GM19395 (cell line): ENCODE results near the gene DGKH.
"Not testable (repeated sequence)": the region's sequence is repeated elsewhere in the genome, so short reads cannot be mapped to it uniquely, and the experiment has no call there.

Source experiments
- ATAC-seq: cut with Tn5 transposase; IDR thresholded peaks from one replicate; pipeline ENCODE4 v1.9.1; 2021; ENCODE audit warnings: mild to moderate bottlenecking, moderate library complexity; ENCODE audit not compliant: unreplicated experiment

The DGKH gene

GRCh38 chr13:42041011-42041683 lies 7.3 kb upstream of the DGKH start:
- peak; percentile 41 for ATAC-seq

DNA sequence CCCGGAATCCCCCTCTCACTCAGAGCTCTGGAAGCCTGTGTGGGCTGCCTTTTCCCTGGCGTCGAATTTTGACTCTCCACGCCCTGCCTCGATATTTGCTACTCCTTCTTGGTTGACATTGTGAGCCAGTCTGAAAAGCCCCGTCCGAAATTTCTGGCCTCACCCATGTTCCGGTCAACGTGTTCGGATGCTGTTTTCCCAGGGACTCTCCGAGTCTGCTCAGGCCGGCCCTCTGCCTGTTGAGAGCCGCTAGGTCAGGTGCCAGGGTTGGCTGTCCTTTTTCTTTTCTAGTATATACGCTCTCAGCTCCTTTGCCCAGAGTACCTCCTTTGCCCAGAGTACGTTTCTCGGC lies 6.8 kb upstream of the DGKH start:
- peak; percentile 19 for ATAC-seq

DNA sequence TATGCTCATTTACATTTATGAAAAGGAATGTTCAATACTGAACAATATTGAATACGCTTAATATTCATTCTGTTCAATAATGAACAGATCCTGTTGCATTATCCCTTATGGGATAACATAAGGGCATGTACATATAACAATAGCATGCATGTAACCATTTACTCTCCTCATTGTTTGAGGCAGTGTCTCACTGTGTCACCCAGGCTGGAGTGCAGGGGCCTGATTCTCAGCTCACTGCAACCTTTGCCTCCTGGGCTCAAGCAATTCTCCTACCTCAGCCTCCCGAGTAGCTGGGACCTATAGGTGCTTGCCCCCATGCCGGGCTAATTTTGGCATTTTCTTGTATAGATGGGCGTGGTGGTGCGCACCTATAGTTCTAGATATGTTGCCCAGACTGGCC lies 4.8 kb upstream of the DGKH start:
- ATAC-seq: no peak

- ATAC-seq: no peak
Measured at GRCh38 chr13:42046448-42046847, 2.0 kb upstream of the DGKH start.

- ATAC-seq: peak; percentile 34
Measured at GRCh38 chr13:42047561-42048341, 697 bp upstream of the DGKH start.

GRCh38 chr13:42048684-42049453 lies 421 bp downstream of the DGKH start:
- ATAC-seq: peak; percentile 52

GRCh38 chr13:42049454-42049813 lies 986 bp downstream of the DGKH start:
- peak; percentile 30 for ATAC-seq

DNA sequence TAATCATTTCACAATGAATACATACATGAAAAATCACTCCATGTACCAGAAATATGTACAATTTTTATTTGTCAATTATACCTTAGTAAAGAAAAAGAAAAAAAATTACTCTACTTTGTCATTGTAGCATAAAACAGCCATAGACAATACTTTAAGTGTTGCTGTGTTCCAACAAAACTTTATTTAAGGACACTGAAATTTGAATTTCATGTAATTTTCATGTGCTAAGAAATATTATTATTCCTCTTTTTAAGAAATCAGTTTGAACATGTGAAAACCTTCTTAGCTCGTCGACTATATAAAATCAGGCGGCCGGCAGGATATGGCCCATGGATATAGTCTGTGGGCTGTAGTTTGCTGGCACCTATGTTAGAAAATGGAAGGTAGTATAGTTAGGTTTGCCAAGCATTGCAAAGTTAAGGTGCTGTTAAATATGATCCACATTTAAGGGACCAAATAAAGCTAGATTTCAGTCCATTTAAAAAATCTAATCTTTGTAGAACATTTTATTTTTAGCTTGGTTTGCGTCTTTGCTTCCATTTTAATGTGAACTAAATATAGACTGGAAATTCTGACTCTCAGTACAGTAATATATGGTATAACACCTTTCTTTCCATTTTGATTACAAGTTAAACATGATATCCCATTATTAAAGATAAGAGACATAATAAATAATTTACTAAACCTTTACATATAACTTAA lies 6.5 kb downstream of the DGKH start:
- no peak for ATAC-seq

DNA sequence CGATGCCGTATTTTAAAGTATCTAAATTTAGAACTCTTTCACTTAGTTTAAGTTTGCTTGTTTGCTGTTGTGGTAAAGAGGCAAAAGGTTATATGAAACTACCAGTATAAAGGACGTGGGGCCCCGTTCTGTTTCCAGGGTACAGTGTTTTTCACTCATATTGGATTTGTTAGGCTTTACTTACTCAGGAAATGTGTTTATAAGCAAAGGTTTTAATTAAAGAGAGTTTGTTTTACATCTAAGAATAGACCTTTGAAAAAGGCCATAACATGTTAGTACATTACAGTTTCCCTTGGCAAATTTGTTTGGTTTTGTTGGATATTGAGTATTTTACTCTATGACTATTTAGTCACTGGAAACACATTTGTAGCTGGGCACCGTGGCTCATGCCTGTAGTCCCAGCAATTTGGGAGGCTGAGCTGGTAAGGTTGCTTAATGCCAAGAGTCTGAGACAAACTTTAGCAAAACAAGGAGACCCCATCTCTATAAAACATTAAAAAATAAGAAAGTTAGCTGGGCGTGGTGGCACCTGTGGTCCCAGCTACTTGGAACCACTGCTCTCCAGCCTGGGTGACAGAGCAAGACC lies 7.1 kb downstream of the DGKH start:
- ATAC-seq: no peak

DNA sequence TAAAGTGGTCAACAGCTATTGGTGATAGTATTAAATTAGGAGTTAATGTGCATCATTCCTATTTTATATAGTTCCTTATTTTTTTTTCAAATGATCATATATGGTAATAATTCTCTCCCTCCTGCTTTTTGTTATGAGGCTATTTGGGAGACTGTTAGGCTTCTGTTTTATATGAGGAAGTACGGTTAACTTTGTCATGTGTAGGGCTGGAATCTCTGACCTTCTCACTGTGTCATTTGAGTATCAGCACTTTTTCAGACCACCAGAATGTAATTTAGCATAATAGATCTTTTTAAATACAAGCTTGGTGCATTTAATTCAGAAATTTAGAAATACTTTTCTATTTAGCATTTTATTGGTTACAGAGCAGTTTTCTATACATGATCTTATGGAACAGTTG lies 7.7 kb downstream of the DGKH start:
- ATAC-seq: no peak

- ATAC-seq: no peak
Measured at GRCh38 chr13:42056583-42056982, 8.1 kb downstream of the DGKH start.

DNA sequence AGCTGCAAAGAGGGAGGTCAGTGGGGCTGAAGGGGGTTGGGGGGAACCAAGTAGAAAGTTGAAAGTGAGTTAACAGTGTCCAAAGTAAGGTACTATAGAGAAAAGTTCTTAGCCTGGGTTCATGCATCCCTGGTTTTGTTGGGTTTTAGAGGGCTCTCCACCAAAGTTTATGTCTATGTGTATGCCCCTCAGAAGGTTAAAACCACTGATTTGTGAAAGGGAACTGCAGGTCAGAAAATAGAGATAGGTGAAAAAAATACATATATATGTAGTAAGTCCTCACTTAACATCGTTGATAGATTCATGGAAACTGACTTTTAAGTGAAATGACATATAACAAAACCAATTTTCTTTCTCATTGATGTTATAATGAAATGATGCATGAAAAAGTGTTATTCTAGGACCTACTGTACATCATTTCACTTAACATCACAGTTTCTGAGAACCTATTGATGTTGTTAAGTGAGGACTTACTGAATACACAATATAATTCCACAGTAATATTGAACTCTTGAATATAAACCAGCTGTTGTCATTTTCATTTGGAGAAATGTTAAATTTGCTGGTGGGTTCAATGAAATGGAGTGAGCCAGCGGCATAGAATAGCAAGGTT lies 9.6 kb downstream of the DGKH start:
- ATAC-seq: no peak

DNA sequence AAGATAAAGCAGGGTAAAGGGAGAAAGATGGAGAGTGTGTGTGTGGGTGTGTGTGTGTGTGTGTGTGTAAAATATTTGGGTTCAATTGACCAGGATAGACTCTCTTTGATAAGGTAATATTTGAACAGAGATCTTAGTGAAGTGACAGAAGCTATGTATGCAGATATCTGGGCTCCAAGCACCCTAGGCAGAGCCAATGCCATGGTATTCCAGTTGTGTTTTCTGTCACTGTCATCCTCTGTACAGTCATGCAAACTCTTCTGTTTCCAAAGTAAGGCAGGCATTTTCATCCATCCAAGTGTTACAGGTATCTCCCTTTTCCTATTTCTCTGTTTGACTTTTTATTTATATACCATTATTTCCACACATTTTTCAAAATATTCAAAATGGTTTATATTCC lies 13.5 kb downstream of the DGKH start:
- ATAC-seq: no peak

GRCh38 chr13:42063105-42063504 lies 14.7 kb downstream of the DGKH start:
- ATAC-seq: no peak

GRCh38 chr13:42064259-42064658 lies 15.8 kb downstream of the DGKH start:
- ATAC-seq: no peak

DNA sequence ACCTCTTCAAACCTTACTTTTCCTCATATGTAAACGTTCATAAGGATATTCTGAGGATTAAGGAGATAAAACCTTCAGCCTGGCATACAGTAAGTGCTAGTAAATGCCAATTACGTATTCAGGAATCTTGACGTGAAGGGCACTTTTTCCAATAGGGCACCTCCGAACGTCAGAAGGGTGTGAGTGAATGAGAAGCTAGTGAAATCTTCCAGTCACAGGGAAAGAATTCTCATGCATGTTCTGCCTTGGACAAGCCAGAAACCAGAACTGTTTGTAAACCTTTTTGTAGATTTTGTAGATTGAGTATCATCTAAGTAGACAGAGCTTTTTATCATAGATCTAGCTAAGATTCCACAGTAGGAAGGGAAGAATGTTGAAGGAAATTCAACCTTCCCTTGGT lies 16.5 kb downstream of the DGKH start:
- ATAC-seq: no peak

DNA sequence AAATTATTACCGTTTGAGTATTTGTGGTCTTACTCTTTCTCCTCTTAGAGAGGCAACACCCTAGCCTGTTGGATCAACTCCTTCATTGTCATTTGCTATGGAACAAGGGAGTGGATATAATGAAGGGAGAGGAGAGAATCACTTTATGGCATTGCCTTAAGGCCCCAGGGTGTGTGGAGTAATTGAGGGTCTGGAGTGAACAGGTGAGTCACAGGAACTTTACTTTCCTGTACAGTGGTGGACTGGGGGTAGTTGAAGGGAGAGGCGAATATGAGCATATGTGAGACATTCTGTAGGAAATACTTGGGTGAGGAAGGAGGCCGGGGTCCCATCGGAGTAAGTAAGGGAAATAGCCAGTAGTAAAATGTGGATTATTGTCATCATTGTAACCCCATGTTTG lies 17.0 kb downstream of the DGKH start:
- no peak for ATAC-seq

DNA sequence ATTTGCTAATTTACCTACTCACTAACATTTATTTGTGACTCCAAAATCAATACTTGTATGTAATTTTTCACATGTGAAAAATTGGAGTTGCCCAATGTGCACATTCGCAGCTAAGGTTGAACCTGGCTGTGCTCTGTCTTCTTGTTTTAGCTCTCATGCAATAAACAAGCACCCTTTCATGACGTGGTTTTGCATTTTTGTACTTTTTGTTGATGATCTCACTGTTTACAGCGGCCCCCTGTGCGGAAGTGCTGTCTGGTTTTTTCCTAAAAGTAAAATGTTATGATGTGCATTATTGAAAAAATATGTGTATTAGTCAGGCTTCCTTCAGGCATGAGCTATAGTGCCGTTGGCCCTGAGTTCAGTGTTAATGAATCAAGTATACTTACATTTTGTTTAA lies 18.1 kb downstream of the DGKH start:
- ATAC-seq: no peak

- no peak for ATAC-seq
Measured at GRCh38 chr13:42068886-42069285, 20.4 kb downstream of the DGKH start.

DNA sequence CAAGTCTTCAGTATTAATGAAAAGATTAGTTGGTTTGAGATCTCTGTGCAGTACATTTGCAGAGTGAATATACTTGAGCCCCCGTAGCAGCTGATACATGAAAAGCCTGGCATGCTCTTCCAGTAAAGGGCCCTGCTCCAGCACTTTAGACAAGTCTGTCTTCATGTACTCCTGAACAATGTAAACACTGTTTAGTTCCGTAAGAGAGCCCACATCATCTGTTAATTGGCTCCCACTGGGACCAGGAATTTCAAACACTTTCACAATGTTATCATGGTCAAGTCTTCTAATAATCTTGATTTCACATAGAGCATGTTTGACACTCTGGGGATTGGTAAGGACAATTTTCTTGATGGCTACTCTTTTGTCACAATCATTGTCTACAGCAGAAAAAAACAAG lies 22.2 kb downstream of the DGKH start:
- ATAC-seq: not testable (repeated sequence)

DNA sequence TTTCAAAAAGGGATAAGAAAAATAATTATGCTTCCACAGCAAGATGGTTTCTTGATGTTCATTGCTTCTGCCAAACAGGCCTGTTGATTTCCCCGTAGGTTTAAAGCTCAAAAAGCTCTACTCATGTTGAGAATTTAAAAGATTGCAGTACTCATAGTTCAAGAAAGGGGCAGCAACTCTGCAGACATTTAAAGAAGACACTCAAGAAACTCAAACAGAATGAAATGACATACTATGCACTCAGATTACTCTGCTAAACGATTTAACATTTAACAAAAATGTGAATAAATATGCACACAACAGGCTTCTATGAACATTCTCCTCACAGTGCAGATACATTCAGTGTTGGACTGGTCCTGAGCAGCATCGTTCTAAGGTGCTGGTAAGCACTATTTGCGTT lies 22.7 kb downstream of the DGKH start:
- ATAC-seq: not testable (repeated sequence)
